Prostate gland (tissue), 2 donors: ENCODE data around the gene SNED1. TPM values are rescaled to one million over a fixed set of nuclear protein-coding genes. Genes with fewer than 3 reads are reported as not detected.

Experiments used
- DNase-seq: peaks from one replicate; pipeline ENCODE4 v3.0.0-alpha.2; 2019; ENCODE audit warnings: low spot score
- H3K27ac ChIP-seq, 2 donors: fragments of 200-600 bp; sonication (generic); 2 replicates each; pipeline ENCODE4 v1.5.1; 2017 to 2019
- H3K27me3 ChIP-seq: fragments of 200-600 bp; sonication (generic); replicated peaks from 2 replicates; pipeline ENCODE4 v1.5.1; 2019; ENCODE audit not compliant: insufficient read depth
- H3K36me3 ChIP-seq, 2 donors: fragments of 200-600 bp; sonication (generic); 1 replicate in 1 of 2; 2 replicates in 1 of 2; pipeline versions ENCODE4 v1.5.1 to v1.8.1; 2017 to 2019
- H3K4me1 ChIP-seq: fragments of 200-600 bp; sonication (generic); replicated peaks from 2 replicates; pipeline ENCODE4 v1.5.1; 2019
- H3K4me3 ChIP-seq, 2 donors: fragments of 200-600 bp; sonication (generic); 2 replicates each; pipeline ENCODE4 v1.5.1; 2017 to 2019
- H3K9me3 ChIP-seq: fragments of 200-600 bp; sonication (generic); 2 replicates; pipeline ENCODE4 v1.5.1; 2017
- CTCF ChIP-seq, 4 experiments: fragments of 200-600 bp in 2 of 4; fragments of 450-650 bp in 2 of 4; sonication (generic) in 2 of 4; IDR thresholded peaks; 1 replicate in 3 of 4; 2 replicates in 1 of 4; pipeline ENCODE4 v1.5.1; 2016 to 2019; ENCODE audit warnings: antibody characterized with exemption in 4 of 4, mild to moderate bottlenecking in 2 of 4, moderate library complexity in 2 of 4
- POLR2A ChIP-seq: fragments of 450-650 bp; IDR thresholded peaks from one replicate; pipeline ENCODE4 v1.6.1; 2016; ENCODE audit warnings: antibody characterized with exemption, mild to moderate bottlenecking
- POLR2AphosphoS5 ChIP-seq: sonication (generic); formaldehyde crosslinking; IDR thresholded peaks from one replicate; pipeline ENCODE4 v1.6.1; 2017; ENCODE audit warnings: antibody characterized with exemption
- WGBS: methylation state at CpG from one replicate; pipeline ENCODE4 v1.1.5; 2018; 5-methylcytosine and 5-hydroxymethylcytosine counted together
- intact Hi-C: fragments of 100-400 bp; cut with DNase I; formaldehyde crosslinking; loops from one replicate; pipeline ENCODE4 v1.14.2; 2022
- total RNA-seq, 2 donors: library from RNA; depleted of rRNA; stranded (reverse); fragments of >200 nt; gene quantifications; one replicate each; pipeline ENCODE4 v1.1.0, GENCODE V29; 2016

The SNED1 gene
- total RNA-seq, 2 donors from 2014 or later, result 32.0 to 115 TPM

GRCh38 chr2:241136661-241137260 lies 138.3 kb downstream of the SNED1 start:
- TF ChIP-seq POLR2AphosphoS5 (no peak), POLR2A (no peak), CTCF (IDR thresholded peaks at IDR 0.05) (no peak)
- H3K9me3 ChIP-seq, result no peaks in the 10 kb centered on the region
- no peak for DNase-seq
- H3K27me3 ChIP-seq, result no peaks in the 10 kb centered on the region
- no peak overlapping the region for H3K27ac ChIP-seq
- H3K36me3 ChIP-seq, result peaks cover 0 to 4% of the 10 kb centered on the region in 2 donors
- WGBS, result 94% methylated on average over 25 of the region's 25 CpGs
- H3K4me3 ChIP-seq, result no peak overlapping the region
- intact Hi-C loops, result no loop called here
- H3K4me1 ChIP-seq, result no peaks in the 10 kb centered on the region

- TF ChIP-seq CTCF (IDR thresholded peaks at IDR 0.05) (no peak), POLR2A (no peak), POLR2AphosphoS5 (no peak)
- no peaks in the 10 kb centered on the region for H3K4me1 ChIP-seq
- H3K4me3 ChIP-seq, result no peak overlapping the region
- no peak overlapping the region for H3K27ac ChIP-seq
- no peaks in the 10 kb centered on the region for H3K27me3 ChIP-seq
- H3K9me3 ChIP-seq, result no peaks in the 10 kb centered on the region
- intact Hi-C loops, result no loop called here
- DNase-seq, result no peak
- peaks cover 0 to 4% of the 10 kb centered on the region in 2 donors for H3K36me3 ChIP-seq
- WGBS, result 94% methylated on average over 24 of the region's 24 CpGs
These were observed 139.1 kb downstream of the SNED1 start for GRCh38 chr2:241137276-241138190.

GRCh38 chr2:241138471-241138870 lies 140.1 kb downstream of the SNED1 start:
- H3K27ac ChIP-seq, result no peak overlapping the region
- 91% methylated on average over 16 of the region's 16 CpGs for WGBS
- no peaks in the 10 kb centered on the region for H3K27me3 ChIP-seq
- H3K4me3 ChIP-seq, result no peak overlapping the region
- H3K4me1 ChIP-seq, result no peaks in the 10 kb centered on the region
- H3K36me3 ChIP-seq, result peaks cover 0 to 4% of the 10 kb centered on the region in 2 donors
- intact Hi-C loops, result no loop called here
- DNase-seq, result no peak
- H3K9me3 ChIP-seq, result no peaks in the 10 kb centered on the region
- TF ChIP-seq POLR2AphosphoS5 (no peak), CTCF (IDR thresholded peaks at IDR 0.05) (no peak), POLR2A (no peak)

- no peaks in the 10 kb centered on the region for H3K9me3 ChIP-seq
- no peak overlapping the region for H3K4me3 ChIP-seq
- peaks cover 0 to 4% of the 10 kb centered on the region in 2 donors for H3K36me3 ChIP-seq
- no peak overlapping the region for H3K27ac ChIP-seq
- no peaks in the 10 kb centered on the region for H3K4me1 ChIP-seq
- intact Hi-C loops, result no loop called here
- H3K27me3 ChIP-seq, result no peaks in the 10 kb centered on the region
- WGBS, result 92% methylated on average over 24 of the region's 24 CpGs
- no peak for DNase-seq
- TF ChIP-seq POLR2A (no peak), CTCF (IDR thresholded peaks at IDR 0.05) (no peak), POLR2AphosphoS5 (no peak)
These were observed 141.4 kb downstream of the SNED1 start for GRCh38 chr2:241139531-241140444.
